NK-92 (cell line): Measurements from ENCODE around the gene MED16.
"Not testable (repeated sequence)": the region's sequence is repeated elsewhere in the genome, so short reads cannot be mapped to it uniquely, and the experiment has no call there.

Experiments used
- DNase-seq: peaks from one replicate; lab custom pipeline; 2025; ENCODE audit not compliant: unreplicated experiment; lab: John Stamatoyannopoulos, UW

Gene MED16

GRCh38 chr19:831407-832369 lies 61.3 kb downstream of the MED16 start:
- no peak for DNase-seq

GRCh38 chr19:829129-829758 lies 63.7 kb downstream of the MED16 start:
- DNase-seq, result no peak

GRCh38 chr19:827710-828321 lies 65.2 kb downstream of the MED16 start, which contains the start of gene AZU1:
Gene AZU1, plus strand, starts transcription at chr19:827837. Its CDS starts 10 bp downstream, at chr19:827847.
- no peak for DNase-seq

GRCh38 chr19:827314-827709 lies 65.7 kb downstream of the MED16 start:
- no peak for DNase-seq

- DNase-seq, result no peak
These were observed 66.9 kb downstream of the MED16 start for GRCh38 chr19:825897-826644.

- DNase-seq, result no peak
These were observed 68.1 kb downstream of the MED16 start for GRCh38 chr19:824885-825284.

GRCh38 chr19:823565-824121 lies 69.3 kb downstream of the MED16 start:
- no peak for DNase-seq

- no peak for DNase-seq
These were observed 71.0 kb downstream of the MED16 start, which contains the start of gene PLPPR3 for GRCh38 chr19:821825-822503. Gene PLPPR3, minus strand, starts transcription at chr19:821955. Its CDS starts 396 bp downstream, at chr19:821559.

GRCh38 chr19:821231-821824 lies 71.7 kb downstream of the MED16 start:
- no peak for DNase-seq

- DNase-seq, result not testable (repeated sequence)
These were observed 72.8 kb downstream of the MED16 start for GRCh38 chr19:820212-820611.
